Gastrocnemius medialis (tissue), 4 donors: ENCODE results near the gene ARSI.

Experiments
- CTCF ChIP-seq, 5 experiments: fragments of 450-650 bp in 3 of 5; fragments of 200-600 bp in 2 of 5; sonication (generic) in 2 of 5; IDR thresholded peaks in 4 of 5; conservative IDR thresholded peaks in 1 of 5; 1 replicate in 4 of 5; 2 replicates in 1 of 5; pipeline ENCODE4 v1.5.1; 2016 to 2019; ENCODE audit warnings: antibody characterized with exemption in 5 of 5, mild to moderate bottlenecking in 3 of 5, moderate library complexity in 3 of 5
- POLR2A ChIP-seq, 2 donors: fragments of 450-650 bp; IDR thresholded peaks; one replicate each; pipeline ENCODE4 v1.6.1; 2017; ENCODE audit warnings: antibody characterized with exemption in 2 of 2, mild to moderate bottlenecking in 2 of 2, moderate library complexity in 2 of 2

GRCh38 chr5:150289551-150290390 lies 12.9 kb downstream of the ARSI start, which contains the start of gene CAMK2A:
- TF ChIP-seq CTCF (IDR thresholded peaks at IDR 0.05 in 4 of 5, conservative IDR thresholded peaks at IDR 0.05 in 1 of 5) = no peak
- TF ChIP-seq POLR2A (IDR thresholded peaks at IDR 0.05) = no peak
